Type B pancreatic cell (in vitro differentiated cells): Measurements from ENCODE around the gene RER1. TPM values are rescaled to one million over a fixed set of nuclear protein-coding genes. Genes with fewer than 3 reads are reported as not detected.

Source experiments
- DNase-seq: peaks from one replicate; pipeline ENCODE4 v3.0.0; 2021; ENCODE audit warnings: mixed read lengths; ENCODE audit not compliant: unreplicated experiment; ENCODE audit errors: extremely low spot score
- H3K27ac Mint-ChIP-seq: 2 replicates; pipeline ENCODE4 v1.8.0; 2021; ENCODE audit warnings: mild to moderate bottlenecking, mixed read lengths
- H3K27me3 Mint-ChIP-seq: 2 replicates; pipeline ENCODE4 v1.8.0; 2021; ENCODE audit warnings: mixed read lengths
- H3K36me3 Mint-ChIP-seq: 2 replicates; pipeline ENCODE4 v1.8.0; 2021; ENCODE audit warnings: mixed read lengths
- H3K4me1 Mint-ChIP-seq: one replicate; pipeline ENCODE4 v1.8.0; 2021; ENCODE audit warnings: mixed read lengths; ENCODE audit not compliant: unreplicated experiment
- H3K4me3 Mint-ChIP-seq: 2 replicates; pipeline ENCODE4 v1.8.0; 2021; ENCODE audit warnings: mild to moderate bottlenecking, mixed read lengths
- H3K9me3 Mint-ChIP-seq: 2 replicates; pipeline ENCODE4 v1.8.0; 2021; ENCODE audit warnings: mixed read lengths
- total RNA-seq: library from RNA; stranded (reverse); gene quantifications from 2 replicates; pipeline ENCODE4 v1.2.1, GENCODE V29; 2021; ENCODE audit warnings: low replicate concordance
- TF ChIP-seq, protein P1 (sequence below): fragments of 200-600 bp; sonication (generic); conservative IDR thresholded peaks from 2 replicates; pipeline ENCODE4 v1.5.0; 2021; ENCODE audit warnings: antibody characterized with exemption, mild to moderate bottlenecking

The RER1 gene
- total RNA-seq, 1 donor from 2014 or later, result 126 TPM

DNA sequence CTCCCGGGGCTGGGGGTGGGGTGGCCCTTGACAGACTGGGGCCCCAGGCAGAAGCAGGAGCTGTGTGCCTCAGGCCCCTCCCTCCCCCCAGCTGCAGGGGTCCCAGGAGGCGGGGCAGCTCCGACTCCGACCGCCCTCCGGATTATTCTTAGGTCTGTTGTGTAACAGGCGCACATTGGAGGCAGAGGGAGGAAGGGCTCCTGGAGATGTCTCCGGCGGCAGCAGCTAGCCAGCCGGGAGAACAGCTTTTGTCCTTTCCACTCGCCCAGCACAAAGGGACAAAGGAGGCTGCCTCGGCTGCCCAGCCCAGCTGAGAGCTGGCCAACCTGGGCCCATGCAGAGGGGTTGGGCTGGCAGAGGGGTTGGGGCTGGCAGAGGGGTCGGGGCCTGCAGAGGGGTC lies 54.8 kb downstream of the RER1 start:
- H3K36me3 Mint-ChIP-seq, result no peaks in the 10 kb centered on the region
- H3K9me3 Mint-ChIP-seq, result no peaks in the 10 kb centered on the region
- TF ChIP-seq, protein P1, sequence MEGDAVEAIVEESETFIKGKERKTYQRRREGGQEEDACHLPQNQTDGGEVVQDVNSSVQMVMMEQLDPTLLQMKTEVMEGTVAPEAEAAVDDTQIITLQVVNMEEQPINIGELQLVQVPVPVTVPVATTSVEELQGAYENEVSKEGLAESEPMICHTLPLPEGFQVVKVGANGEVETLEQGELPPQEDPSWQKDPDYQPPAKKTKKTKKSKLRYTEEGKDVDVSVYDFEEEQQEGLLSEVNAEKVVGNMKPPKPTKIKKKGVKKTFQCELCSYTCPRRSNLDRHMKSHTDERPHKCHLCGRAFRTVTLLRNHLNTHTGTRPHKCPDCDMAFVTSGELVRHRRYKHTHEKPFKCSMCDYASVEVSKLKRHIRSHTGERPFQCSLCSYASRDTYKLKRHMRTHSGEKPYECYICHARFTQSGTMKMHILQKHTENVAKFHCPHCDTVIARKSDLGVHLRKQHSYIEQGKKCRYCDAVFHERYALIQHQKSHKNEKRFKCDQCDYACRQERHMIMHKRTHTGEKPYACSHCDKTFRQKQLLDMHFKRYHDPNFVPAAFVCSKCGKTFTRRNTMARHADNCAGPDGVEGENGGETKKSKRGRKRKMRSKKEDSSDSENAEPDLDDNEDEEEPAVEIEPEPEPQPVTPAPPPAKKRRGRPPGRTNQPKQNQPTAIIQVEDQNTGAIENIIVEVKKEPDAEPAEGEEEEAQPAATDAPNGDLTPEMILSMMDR, result no peak
- H3K4me3 Mint-ChIP-seq, result no peak overlapping the region
- no peak overlapping the region for H3K27ac Mint-ChIP-seq
- H3K27me3 Mint-ChIP-seq, result peaks cover 37% of the 10 kb centered on the region
- DNase-seq, result no peak
- peaks cover 4% of the 10 kb centered on the region for H3K4me1 Mint-ChIP-seq

DNA sequence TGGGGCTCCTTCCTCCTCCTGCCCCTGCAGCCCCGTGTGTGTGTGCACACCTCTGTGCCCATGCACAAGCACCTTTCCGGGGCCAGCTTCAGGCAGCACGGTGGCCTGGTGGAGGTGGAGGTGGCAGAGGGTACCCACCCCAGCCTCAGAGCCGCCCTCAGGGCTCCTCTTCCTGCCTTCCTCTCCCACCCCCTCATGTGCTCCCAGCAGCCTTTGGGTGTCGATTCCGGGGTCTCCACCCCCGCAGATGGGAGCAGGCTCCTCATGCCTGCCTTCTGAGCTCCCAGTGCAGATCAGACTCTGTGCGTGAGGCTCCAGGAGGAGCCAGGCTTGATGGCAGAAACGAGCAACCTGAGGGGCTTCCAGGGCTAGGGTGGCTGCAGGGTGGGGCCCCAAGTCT lies 55.2 kb downstream of the RER1 start:
- Mint-ChIP-seq H3K36me3 (no peaks in the 10 kb centered on the region), H3K9me3 (no peaks in the 10 kb centered on the region), H3K4me3 (no peak overlapping the region), H3K4me1 (peaks cover 4% of the 10 kb centered on the region), H3K27me3 (peaks cover 33% of the 10 kb centered on the region), H3K27ac (no peak overlapping the region)
- DNase-seq, result no peak
- TF ChIP-seq, protein P1, result no peak

DNA sequence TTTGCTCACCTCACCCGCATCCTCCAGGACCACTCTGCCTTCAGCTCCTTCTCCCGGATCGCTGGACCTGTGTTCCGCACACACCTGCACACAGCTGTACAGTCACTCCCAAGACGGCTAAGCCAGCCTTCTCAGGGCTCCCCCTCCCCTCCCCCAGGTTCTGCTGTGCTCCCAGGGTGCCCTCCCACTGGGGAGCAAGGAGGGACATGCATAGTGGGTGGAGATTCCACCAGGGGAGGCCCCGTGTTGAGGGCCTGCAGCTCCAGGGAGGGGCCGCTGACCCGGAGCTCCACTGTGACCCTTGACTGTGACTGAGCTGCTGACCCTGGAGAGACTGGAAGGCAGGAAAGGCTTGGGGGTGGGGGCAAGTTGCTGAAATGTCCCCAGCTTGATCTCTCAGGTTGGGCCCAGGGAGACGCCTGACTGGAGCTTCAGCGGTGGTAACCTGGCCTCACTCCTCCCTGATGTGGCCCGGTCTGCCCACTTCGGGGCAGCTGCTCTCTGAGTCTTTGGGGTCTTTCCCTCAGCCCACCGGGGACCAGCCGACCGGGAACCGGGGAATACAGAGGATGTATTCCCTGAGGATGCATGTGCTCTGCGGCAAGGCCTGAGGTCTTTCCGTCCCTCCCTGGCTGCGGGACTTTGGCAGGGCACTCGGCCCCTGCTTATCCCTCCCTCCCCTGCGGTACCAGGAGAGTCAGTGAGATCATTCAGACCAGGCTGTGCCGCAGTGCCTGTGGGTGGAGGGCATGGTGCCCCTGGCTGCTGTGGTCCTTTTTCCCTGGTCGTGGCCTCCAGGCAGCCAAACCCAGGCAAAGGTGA lies 55.8 kb downstream of the RER1 start:
- Mint-ChIP-seq H3K4me3 (no peak overlapping the region), H3K27ac (no peak overlapping the region), H3K36me3 (no peaks in the 10 kb centered on the region), H3K27me3 (peaks cover 27% of the 10 kb centered on the region), H3K4me1 (peaks cover 4% of the 10 kb centered on the region), H3K9me3 (no peaks in the 10 kb centered on the region)
- TF ChIP-seq, protein P1, result no peak
- DNase-seq, result no peak

DNA sequence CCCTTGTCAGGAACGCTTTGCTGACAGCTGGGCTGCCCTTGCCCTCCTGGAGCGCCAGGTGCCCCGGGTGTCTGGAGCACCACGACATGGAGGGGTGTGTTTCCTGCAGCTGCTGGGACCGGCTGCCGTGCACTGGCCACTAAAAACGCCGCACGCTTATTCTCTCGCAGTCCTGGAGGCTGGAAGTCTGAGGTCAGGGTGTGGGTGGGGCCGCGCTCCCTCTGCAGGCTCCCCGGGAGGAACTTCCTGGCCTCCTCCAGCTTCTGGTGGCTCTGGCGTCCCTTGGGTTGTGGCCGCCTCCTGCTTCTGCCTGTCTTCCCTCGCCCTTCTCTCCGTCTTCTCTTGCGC lies 56.4 kb downstream of the RER1 start:
- H3K27ac Mint-ChIP-seq, result no peak overlapping the region
- no peaks in the 10 kb centered on the region for H3K36me3 Mint-ChIP-seq
- H3K4me3 Mint-ChIP-seq, result no peak overlapping the region
- DNase-seq, result no peak
- peaks cover 4% of the 10 kb centered on the region for H3K4me1 Mint-ChIP-seq
- no peaks in the 10 kb centered on the region for H3K9me3 Mint-ChIP-seq
- H3K27me3 Mint-ChIP-seq, result peaks cover 21% of the 10 kb centered on the region
- TF ChIP-seq, protein P1, result no peak

DNA sequence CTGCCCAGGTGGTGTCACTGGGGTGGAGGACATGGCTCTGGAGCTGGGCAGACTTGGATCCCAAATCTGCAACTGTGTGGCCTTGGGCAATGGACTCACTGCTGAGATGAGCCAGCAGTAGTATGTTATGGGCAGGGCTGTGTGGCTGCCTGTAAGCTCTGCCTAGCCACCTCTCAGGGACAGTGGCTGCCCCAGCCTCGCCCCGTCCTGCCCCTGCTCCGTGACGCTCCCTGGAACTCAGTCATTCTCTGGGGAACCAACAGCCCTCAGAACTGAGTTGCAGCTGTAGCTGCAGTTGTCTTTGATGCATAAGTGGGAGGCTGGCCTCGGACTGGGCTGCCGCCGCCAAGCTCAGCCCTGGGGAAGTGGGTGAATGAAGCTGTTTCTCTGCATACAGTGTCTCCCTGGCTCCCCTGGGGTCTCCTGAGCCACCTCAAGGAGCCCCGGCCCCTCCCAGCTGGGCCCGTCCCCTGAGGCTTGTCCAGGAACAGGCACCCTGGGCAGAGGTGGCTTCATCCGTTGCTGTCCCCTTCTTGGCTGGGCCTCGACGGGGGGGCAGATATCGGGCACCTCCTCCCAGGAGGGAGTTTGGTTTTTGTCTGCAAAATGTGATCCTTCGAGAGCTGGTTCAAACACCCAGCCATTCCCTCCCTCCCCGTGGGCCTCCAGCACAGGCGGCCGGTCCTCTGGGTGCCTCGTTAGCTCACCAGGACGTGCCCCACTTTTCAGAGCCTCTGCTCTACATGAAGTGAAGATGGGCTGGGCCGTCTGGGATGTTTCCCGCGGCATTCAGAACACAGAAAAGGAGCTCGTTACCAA lies 58.2 kb downstream of the RER1 start:
- Mint-ChIP-seq H3K9me3 (no peaks in the 10 kb centered on the region), H3K27me3 (peaks cover 16% of the 10 kb centered on the region), H3K27ac (no peak overlapping the region), H3K4me1 (peaks cover 4% of the 10 kb centered on the region), H3K36me3 (no peaks in the 10 kb centered on the region), H3K4me3 (no peak overlapping the region)
- TF ChIP-seq, protein P1, result no peak
- no peak for DNase-seq
